Stimulated activated CD4-positive, alpha-beta T cell treated with anti-CD3 and anti-CD28 coated beads, TNF-alpha, amount 100 ng/mL, for 4 hours (primary cell): ENCODE measurements around the gene IBA57.
A peak's percentile ranks its signal among the peaks of the same experiment; 100 is the strongest.
"Not testable (repeated sequence)": the region's sequence is repeated elsewhere in the genome, so short reads cannot be mapped to it uniquely, and the experiment has no call there.

Source experiments
- DNase-seq, 3 experiments: peaks; one replicate each; pipeline ENCODE4 v3.0.0-alpha.2; 2020; ENCODE audit warnings: low read depth in 3 of 3

The IBA57 gene

DNA sequence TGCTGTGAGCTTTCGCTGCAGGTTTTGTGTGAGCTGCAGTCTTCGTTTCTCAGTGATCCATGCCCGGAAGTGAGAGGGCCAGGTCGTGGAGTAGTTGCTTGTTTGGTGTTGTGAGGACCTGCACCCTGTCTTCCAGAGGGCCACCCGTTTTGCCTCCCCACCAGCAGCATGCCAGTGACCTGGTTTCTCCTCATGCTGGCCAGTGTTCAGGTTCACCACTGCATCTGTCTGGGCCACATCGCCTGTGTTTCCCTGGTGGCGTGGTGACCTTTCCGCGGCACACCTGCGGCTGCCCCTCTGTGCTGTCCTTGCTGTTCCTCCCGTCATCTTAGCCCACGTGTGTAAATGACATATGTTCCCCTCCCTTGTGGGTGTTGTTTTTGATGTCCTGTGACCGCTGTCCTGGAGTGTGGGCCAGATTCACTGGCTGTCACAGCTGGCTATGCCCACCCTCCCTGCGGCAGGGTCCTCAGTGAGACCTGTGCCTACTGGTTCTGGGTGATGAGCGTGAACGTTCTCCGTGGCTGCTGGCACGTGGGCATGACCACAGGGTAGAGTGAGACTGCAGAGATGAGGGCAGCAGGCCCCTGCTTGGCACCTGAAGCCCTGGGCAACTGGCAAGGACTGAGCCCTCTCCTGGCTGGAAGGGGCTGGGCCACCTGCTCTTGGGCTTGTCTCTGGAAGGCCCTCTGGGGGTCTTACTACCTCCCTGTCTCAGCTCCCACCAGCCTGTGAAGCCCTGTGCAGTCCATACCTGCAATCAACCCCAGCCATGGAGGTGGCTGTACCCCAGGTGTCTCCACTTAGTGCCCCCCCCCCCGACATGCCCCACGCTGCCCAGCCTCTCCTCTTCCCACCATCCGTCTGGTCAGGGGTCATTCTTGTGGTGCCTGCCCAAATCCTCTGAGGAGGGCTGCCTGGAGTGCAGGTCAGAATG is 7.3 kb downstream of the IBA57 start:
- no peak for DNase-seq

DNA sequence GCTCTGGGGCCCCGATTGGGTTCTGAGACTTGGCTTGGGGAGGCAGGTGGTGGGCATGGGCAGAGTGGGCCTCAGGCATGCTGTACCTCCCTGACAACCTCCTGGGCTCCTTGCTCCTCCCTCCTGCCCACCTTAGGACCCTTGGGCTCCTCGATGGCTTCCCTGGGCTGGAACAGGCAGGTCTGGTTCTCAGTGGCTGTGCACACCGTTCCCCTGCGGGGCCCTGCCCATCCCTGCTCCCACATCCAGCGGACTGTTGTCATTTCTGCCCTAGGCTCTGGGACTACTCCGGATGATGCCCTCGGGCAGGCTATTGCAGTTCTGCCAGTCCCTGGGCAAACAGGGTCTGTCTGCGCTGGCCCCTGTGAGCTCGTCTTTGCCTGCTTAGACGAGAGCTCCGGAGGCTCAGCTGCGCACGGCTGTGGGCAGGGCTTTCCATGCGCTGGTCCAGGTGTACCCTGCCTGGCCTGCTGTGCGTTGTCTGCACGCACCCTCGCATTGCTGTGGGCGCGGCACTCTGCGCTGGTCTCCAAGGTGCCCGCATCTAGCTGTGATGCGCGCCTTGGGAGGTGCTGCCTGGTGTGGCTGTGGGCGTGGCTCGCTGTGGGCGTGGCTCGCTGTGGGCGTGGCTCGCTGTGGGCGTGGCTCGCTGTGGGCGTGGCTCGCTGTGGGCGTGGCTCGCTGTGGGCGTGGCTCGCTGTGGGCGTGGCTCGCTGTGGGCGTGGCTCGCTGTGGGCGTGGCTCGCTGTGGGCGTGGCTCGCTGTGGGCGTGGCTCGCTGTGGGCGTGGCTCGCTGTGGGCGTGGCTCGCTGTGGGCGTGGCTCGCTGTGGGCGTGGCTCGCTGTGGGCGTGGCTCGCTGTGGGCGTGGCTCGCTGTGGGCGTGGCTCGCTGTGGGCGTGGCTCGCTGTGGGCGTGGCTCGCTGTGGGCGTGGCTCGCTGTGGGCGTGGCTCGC is 8.2 kb downstream of the IBA57 start:
- not testable (repeated sequence) for DNase-seq

DNA sequence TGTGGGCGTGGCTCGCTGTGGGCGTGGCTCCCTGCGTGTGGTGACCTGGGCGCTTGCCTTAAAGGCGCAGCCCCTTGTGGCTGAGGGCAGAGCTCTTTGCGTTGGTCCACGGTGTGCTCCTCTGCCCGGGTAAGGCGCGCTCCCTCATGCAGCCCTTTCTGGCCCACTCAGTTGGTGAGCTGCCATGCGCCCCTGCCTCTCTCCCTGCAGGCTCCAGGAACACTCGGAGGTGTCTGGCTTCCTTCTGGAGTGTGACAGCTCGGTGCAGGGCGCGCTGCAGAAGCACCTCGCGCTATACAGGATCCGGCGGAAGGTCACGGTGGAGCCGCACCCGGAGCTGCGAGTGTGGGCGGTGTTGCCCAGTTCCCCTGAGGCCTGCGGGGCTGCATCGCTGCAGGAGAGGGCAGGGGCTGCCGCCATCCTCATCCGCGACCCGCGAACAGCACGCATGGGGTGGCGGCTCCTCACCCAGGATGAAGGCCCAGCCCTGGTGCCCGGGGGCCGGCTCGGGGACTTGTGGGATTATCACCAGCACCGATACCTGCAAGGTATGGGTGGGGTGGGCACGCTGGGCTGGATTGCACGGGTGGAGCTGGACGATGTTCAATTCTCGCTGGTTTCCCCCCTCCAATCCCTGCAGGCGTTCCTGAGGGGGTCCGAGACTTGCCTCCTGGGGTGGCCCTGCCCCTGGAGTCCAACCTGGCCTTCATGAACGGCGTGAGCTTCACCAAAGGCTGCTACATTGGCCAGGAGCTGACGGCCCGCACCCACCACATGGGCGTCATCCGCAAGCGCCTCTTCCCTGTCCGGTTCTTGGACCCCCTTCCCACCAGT is 9.1 kb downstream of the IBA57 start:
- no peak for DNase-seq

- no peak for DNase-seq
Measured at GRCh38 chr1:228175316-228176023, 9.9 kb downstream of the IBA57 start.

DNA sequence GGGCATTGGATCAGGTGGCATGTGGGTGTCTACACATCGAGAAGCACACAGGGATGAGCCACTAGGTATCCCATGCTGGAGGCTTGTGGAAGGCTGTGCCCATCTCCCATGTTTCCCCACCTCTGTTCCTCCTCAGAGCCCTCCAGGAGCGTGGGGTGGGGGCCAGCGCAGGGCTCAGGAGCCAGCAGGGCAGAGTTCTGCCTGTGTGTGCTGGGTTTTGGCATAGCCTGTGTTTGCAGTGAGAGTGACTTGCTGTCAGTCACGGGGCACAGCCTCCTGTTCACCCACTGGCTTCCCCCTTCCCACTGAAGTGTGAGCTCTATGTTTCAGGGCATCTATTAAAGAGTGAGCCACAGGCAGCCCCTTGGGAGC is 10.4 kb downstream of the IBA57 start:
- no peak for DNase-seq

- DNase-seq = no peak
Measured at GRCh38 chr1:228176461-228177182, 11.0 kb downstream of the IBA57 start.

DNA sequence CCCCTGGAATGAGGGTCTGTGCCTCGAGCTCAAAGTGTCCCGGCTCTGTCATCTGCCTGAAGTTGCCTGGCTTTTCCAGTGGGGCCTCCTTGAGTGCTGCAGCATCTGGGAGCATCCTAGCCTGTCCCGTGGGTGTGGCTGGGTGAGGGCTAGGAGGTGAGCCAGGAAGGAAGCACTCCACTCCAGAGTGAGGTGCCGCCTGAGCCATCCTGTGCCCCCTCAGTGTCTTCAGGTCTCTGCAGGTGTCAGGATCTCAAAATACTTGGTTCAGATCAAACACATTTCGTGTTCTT is 11.5 kb downstream of the IBA57 start:
- no peak for DNase-seq

DNA sequence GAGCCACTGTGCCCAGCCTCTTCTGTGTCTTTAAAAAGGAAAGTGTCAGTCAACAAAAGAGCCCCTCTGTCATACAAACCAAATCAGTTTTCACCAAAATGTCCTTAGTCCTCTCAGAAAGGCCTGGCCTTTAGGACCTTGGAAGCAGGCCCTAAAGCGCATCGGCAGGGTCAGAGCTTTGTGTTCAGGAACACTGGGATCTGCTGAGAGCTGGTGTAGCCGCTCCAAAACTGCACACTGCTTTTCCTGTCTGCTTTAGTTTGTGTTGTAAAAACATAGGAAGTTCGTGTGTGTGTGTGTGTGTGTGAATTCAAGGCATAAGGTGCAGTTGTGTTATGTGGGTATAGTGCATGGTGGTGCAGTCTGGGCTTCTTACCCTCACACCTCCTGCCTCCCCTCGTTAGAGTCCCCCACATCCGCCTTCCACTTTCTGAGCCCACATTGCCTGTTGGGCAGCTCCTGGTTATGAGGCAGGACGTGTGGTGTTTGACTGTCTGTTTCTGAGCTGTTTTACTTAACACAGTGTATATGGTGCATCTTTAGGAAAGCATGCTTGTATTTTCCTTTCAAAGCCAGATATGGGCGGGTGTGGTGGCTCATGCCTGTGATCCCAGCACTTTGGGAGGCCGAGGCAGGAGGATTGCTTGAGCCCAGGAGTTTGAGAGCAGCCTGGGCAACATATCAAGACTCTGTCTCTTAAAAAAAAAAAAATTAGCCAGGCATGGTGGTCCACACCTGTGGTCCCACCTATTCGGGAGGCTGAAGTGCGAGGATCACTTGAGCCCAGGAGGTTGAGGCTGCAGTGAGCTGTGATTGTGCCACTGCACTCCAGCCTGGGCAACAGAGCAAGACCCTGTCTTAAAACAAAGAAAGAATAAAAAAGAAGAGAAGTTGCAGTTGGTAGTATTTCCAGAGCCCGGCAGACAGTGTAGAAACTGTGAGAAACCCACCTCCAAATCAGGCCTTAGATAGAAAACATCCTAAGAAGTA is 12.4 kb downstream of the IBA57 start:
- no peak for DNase-seq

GRCh38 chr1:228178737-228179684 is 13.4 kb downstream of the IBA57 start:
- no peak for DNase-seq

DNA sequence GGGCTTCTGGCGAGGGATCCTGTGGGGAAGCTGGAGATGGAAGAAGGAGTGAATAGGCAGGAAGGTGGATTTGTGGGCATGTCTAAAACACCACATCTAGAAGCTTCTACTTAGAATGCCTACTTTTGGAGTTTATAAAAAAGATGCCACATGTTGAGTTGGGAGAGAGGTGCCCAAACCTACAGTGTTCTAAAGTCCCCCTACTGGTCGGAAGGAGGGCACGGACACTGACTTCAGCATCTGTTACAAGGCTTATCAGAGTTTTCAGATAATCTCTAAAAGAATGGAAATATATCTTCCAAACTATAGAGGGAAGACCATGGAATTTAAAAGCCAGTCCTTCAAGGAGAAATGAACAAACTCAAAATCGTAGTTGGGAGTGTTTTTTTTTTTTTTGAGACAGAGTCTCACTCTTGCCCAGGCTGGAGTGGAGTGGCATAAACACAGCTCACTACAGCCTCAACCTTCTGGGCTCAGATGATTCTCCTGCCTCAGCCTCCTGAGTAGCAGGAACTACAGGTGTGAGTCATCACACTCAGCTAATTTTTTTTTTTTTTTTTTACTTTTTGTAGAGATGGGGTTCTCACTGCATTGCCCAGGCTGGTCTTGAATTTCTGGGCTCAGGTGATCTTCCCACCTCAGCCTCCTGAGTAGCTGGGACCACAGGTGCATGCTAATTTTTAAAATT is 14.8 kb downstream of the IBA57 start:
- no peak for DNase-seq

GRCh38 chr1:228180959-228181644 is 15.5 kb downstream of the IBA57 start:
- no peak for DNase-seq

DNA sequence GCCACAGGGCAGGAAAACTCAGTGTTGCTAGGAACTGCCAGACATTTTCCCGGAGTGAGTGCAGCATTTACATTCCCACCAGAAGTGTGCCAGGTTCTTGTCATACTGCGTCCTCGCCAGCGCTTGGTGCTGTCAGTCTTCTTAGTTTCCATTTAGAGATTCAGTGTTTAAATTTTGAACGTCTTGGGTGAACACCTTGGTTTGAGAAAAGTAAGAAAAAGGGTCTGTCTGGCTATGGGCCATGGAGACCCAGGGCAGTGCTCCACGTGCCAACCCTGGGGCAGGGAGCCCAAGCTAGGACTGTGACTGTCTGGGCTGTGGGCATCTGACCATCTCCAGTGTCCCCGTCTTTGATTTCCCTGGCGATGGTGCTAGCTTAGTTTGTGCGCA is 16.0 kb downstream of the IBA57 start:
- DNase-seq = no peak

GRCh38 chr1:228182296-228183030 is 16.9 kb downstream of the IBA57 start:
- DNase-seq = no peak

- no peak for DNase-seq
Measured at GRCh38 chr1:228184152-228184551, 18.5 kb downstream of the IBA57 start.

DNA sequence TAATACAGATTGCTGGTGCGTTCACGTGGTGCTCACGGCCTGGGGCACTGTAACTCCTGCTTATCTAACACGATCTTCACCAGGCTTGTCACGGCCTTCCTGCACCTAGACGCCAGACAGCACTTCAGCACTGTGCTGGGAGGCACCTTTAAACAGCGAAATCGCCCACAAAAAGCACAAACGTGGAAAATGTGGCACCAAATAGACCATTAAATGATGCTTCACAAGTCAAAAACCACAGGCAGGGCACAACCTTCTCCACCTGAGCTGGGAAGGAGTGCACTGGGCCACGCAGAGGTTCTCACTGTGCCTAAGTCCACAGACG is 20.0 kb downstream of the IBA57 start:
- DNase-seq = peak in 1 of 3 experiments; percentile 23

- DNase-seq = not testable (repeated sequence)
Measured at GRCh38 chr1:228188249-228188648, 22.6 kb downstream of the IBA57 start.
